Activated T-helper 2 cell treated with anti-CD3 and anti-CD28 coated beads, Interferon-gamma antibody, Interleukin-2, Interleukin-4, amounts not matched to agents 10 μg/mL and 5 μg/mL and 100 μg/mL, durations not matched to agents 14 hours and 24 hours and 36 hours (primary cell): ENCODE results near the gene PRKAR1B. TPM values are rescaled to one million over a fixed set of nuclear protein-coding genes. Genes with fewer than 3 reads are reported as not detected.

Source experiments
- DNase-seq: peaks from one replicate; pipeline ENCODE4 v3.0.0; 2021; ENCODE audit warnings: low spot score
- H3K27ac Mint-ChIP-seq: one replicate; pipeline ENCODE4 v1.8.0; 2021; ENCODE audit warnings: mixed read lengths
- H3K27me3 Mint-ChIP-seq: one replicate; pipeline ENCODE4 v1.8.0; 2021; ENCODE audit warnings: low read depth, mixed read lengths
- H3K36me3 Mint-ChIP-seq: one replicate; pipeline ENCODE4 v1.8.0; 2021; ENCODE audit warnings: low read depth, mixed read lengths
- H3K4me1 Mint-ChIP-seq: one replicate; pipeline ENCODE4 v1.8.0; 2021; ENCODE audit warnings: low read depth, mixed read lengths
- H3K4me3 Mint-ChIP-seq: one replicate; pipeline ENCODE4 v1.8.0; 2021; ENCODE audit warnings: low read depth, mild to moderate bottlenecking, moderate library complexity, mixed read lengths
- H3K9me3 Mint-ChIP-seq: one replicate; pipeline ENCODE4 v1.8.0; 2021; ENCODE audit warnings: mixed read lengths
- intact Hi-C: fragments of 100-400 bp; cut with micrococcal nuclease; formaldehyde crosslinking; loops from one replicate; pipeline ENCODE4 v1.15.1; 2023
- total RNA-seq: library from RNA; stranded (reverse); gene quantifications from 2 replicates; pipeline ENCODE4 v1.2.3, GENCODE V29; 2022

The PRKAR1B gene
- total RNA-seq, 1 donor from 2014 or later, result 38.9 TPM

- peak; percentile 91 for DNase-seq
- Mint-ChIP-seq H3K9me3 (no peaks in the 10 kb centered on the region), H3K4me1 (peaks cover 46% of the 10 kb centered on the region), H3K27me3 (no peaks in the 10 kb centered on the region), H3K27ac (peak overlapping the region; percentile 99), H3K36me3 (peaks cover 43% of the 10 kb centered on the region), H3K4me3 (peak overlapping the region; percentile 90)
- intact Hi-C loops, result loop anchor here (1.0 to 5.0 kb wide), 3 partner anchors 14 to 318 kb away; partner anchors contain the start of gene SUN1
Observed at GRCh38 chr7:604001-604883, 122.8 kb downstream of the PRKAR1B start.

GRCh38 chr7:603152-603951, 123.7 kb downstream of the PRKAR1B start:
- peak overlapping the region; percentile 74 for H3K4me3 Mint-ChIP-seq
- H3K4me1 Mint-ChIP-seq, result peaks cover 44% of the 10 kb centered on the region
- peak overlapping the region; percentile 99 for H3K27ac Mint-ChIP-seq
- H3K36me3 Mint-ChIP-seq, result peaks cover 43% of the 10 kb centered on the region
- H3K27me3 Mint-ChIP-seq, result no peaks in the 10 kb centered on the region
- H3K9me3 Mint-ChIP-seq, result no peaks in the 10 kb centered on the region
- intact Hi-C loops, result loop anchor here (5.0 kb wide), 2 partner anchors 229 to 319 kb away; partner anchors contain the start of gene SUN1
- no peak for DNase-seq

- Mint-ChIP-seq H3K4me3 (peak overlapping the region; percentile 74), H3K36me3 (peaks cover 43% of the 10 kb centered on the region), H3K27me3 (no peaks in the 10 kb centered on the region), H3K4me1 (peaks cover 39% of the 10 kb centered on the region), H3K9me3 (no peaks in the 10 kb centered on the region), H3K27ac (peak overlapping the region; percentile 99)
- intact Hi-C loops, result loop anchor here (5.0 kb wide), 2 partner anchors 230 to 320 kb away; partner anchors contain the start of gene SUN1
- DNase-seq, result no peak
Observed at GRCh38 chr7:602341-603141, 124.5 kb downstream of the PRKAR1B start.

GRCh38 chr7:601595-602340, 125.3 kb downstream of the PRKAR1B start:
- Mint-ChIP-seq H3K9me3 (no peaks in the 10 kb centered on the region), H3K36me3 (peaks cover 43% of the 10 kb centered on the region), H3K4me3 (peak overlapping the region; percentile 74), H3K27me3 (no peaks in the 10 kb centered on the region), H3K4me1 (peaks cover 38% of the 10 kb centered on the region), H3K27ac (peak overlapping the region; percentile 99)
- DNase-seq, result peak; percentile 66
- intact Hi-C loops, result loop anchor here (1.0 to 5.0 kb wide), 5 partner anchors 16 to 321 kb away; partner anchors contain the start of genes DNAAF5, PDGFA, PRKAR1B and SUN1

GRCh38 chr7:601036-601594, 126.0 kb downstream of the PRKAR1B start:
- H3K4me3 Mint-ChIP-seq, result peak overlapping the region; percentile 74
- DNase-seq, result no peak
- H3K36me3 Mint-ChIP-seq, result peaks cover 40% of the 10 kb centered on the region
- intact Hi-C loops, result loop anchor here (1.0 to 5.0 kb wide), 5 partner anchors 16 to 321 kb away; partner anchors contain the start of genes DNAAF5, PDGFA, PRKAR1B and SUN1
- peaks cover 37% of the 10 kb centered on the region for H3K4me1 Mint-ChIP-seq
- no peaks in the 10 kb centered on the region for H3K9me3 Mint-ChIP-seq
- no peaks in the 10 kb centered on the region for H3K27me3 Mint-ChIP-seq
- H3K27ac Mint-ChIP-seq, result peak overlapping the region; percentile 99

- Mint-ChIP-seq H3K4me3 (peak overlapping the region; percentile 74), H3K27ac (peak overlapping the region; percentile 99), H3K9me3 (peaks cover 4% of the 10 kb centered on the region), H3K36me3 (peaks cover 42% of the 10 kb centered on the region), H3K4me1 (peaks cover 36% of the 10 kb centered on the region), H3K27me3 (no peaks in the 10 kb centered on the region)
- no peak for DNase-seq
- intact Hi-C loops, result loop anchor here (1.0 to 5.0 kb wide), 5 partner anchors 15 to 322 kb away; partner anchors contain the start of genes DNAAF5, PDGFA, PRKAR1B and SUN1
Observed at GRCh38 chr7:600149-601035, 126.7 kb downstream of the PRKAR1B start.

GRCh38 chr7:598899-599298, 128.2 kb downstream of the PRKAR1B start:
- peaks cover 4% of the 10 kb centered on the region for H3K9me3 Mint-ChIP-seq
- H3K4me1 Mint-ChIP-seq, result peaks cover 28% of the 10 kb centered on the region
- peaks cover 29% of the 10 kb centered on the region for H3K36me3 Mint-ChIP-seq
- no peak for DNase-seq
- H3K27ac Mint-ChIP-seq, result peak overlapping the region; percentile 49
- intact Hi-C loops, result no loop called here
- H3K4me3 Mint-ChIP-seq, result no peak overlapping the region
- H3K27me3 Mint-ChIP-seq, result no peaks in the 10 kb centered on the region

GRCh38 chr7:597348-598178, 129.5 kb downstream of the PRKAR1B start:
- no peaks in the 10 kb centered on the region for H3K27me3 Mint-ChIP-seq
- intact Hi-C loops, result no loop called here
- no peak overlapping the region for H3K4me3 Mint-ChIP-seq
- peaks cover 23% of the 10 kb centered on the region for H3K36me3 Mint-ChIP-seq
- H3K27ac Mint-ChIP-seq, result no peak overlapping the region
- H3K9me3 Mint-ChIP-seq, result peaks cover 4% of the 10 kb centered on the region
- no peak for DNase-seq
- peaks cover 30% of the 10 kb centered on the region for H3K4me1 Mint-ChIP-seq

- intact Hi-C loops, result no loop called here
- Mint-ChIP-seq H3K4me1 (peaks cover 28% of the 10 kb centered on the region), H3K27ac (no peak overlapping the region), H3K36me3 (peaks cover 23% of the 10 kb centered on the region), H3K27me3 (no peaks in the 10 kb centered on the region), H3K4me3 (no peak overlapping the region), H3K9me3 (peaks cover 4% of the 10 kb centered on the region)
- no peak for DNase-seq
Observed at GRCh38 chr7:596819-597182, 130.3 kb downstream of the PRKAR1B start.
